ENCODE results near the gene GTF2A1L. TPM values are rescaled to one million over a fixed set of nuclear protein-coding genes. Genes with fewer than 3 reads are reported as not detected.
"Not testable (repeated sequence)": the region's sequence is repeated elsewhere in the genome, so short reads cannot be mapped to it uniquely, and the experiment has no call there.

The GTF2A1L gene
- total RNA-seq, 1 donor from 2014 or later, result not detected

GRCh38 chr2:48696881-48697280, 79.2 kb downstream of the GTF2A1L start:
- intact Hi-C loops (cut with micrococcal nuclease), result no loop called here
- H3K4me1 Mint-ChIP-seq, result no peaks in the 10 kb centered on the region
- DNase-seq, result no peak
- H3K4me3 Mint-ChIP-seq, result no peak overlapping the region
- no peaks in the 10 kb centered on the region for H3K9me3 Mint-ChIP-seq
- H3K36me3 Mint-ChIP-seq (ENCODE audit: low read depth), result no peaks in the 10 kb centered on the region
- no peak overlapping the region for H3K27ac Mint-ChIP-seq
- peaks cover 3% of the 10 kb centered on the region for H3K27me3 Mint-ChIP-seq

GRCh38 chr2:48699348-48699930, 81.8 kb downstream of the GTF2A1L start:
- DNase-seq, result no peak
- Mint-ChIP-seq H3K4me3 (no peak overlapping the region), H3K27me3 (no peaks in the 10 kb centered on the region), H3K36me3 (ENCODE audit: low read depth) (no peaks in the 10 kb centered on the region), H3K27ac (no peak overlapping the region), H3K4me1 (no peaks in the 10 kb centered on the region), H3K9me3 (no peaks in the 10 kb centered on the region)
- intact Hi-C loops (cut with micrococcal nuclease), result no loop called here

- DNase-seq; intact Hi-C loops (cut with micrococcal nuclease); H3K27me3 Mint-ChIP-seq; H3K4me3 Mint-ChIP-seq; H3K36me3 Mint-ChIP-seq (ENCODE audit: low read depth); H3K4me1 Mint-ChIP-seq; H3K9me3 Mint-ChIP-seq; H3K27ac Mint-ChIP-seq: not testable (repeated sequence)
Observed at GRCh38 chr2:48703621-48704020, 86.0 kb downstream of the GTF2A1L start.

- H3K4me3 Mint-ChIP-seq, result no peak overlapping the region
- H3K9me3 Mint-ChIP-seq, result no peaks in the 10 kb centered on the region
- no peak overlapping the region for H3K27ac Mint-ChIP-seq
- no peaks in the 10 kb centered on the region for H3K4me1 Mint-ChIP-seq
- H3K36me3 Mint-ChIP-seq (ENCODE audit: low read depth), result no peaks in the 10 kb centered on the region
- intact Hi-C loops (cut with micrococcal nuclease), result no loop called here
- peaks cover 2% of the 10 kb centered on the region for H3K27me3 Mint-ChIP-seq
- peak; percentile 60 for DNase-seq
Observed at GRCh38 chr2:48707466-48707865, 89.8 kb downstream of the GTF2A1L start.

- Mint-ChIP-seq H3K9me3 (no peaks in the 10 kb centered on the region), H3K27ac (no peak overlapping the region), H3K27me3 (peaks cover 2% of the 10 kb centered on the region), H3K4me3 (no peak overlapping the region), H3K4me1 (no peaks in the 10 kb centered on the region), H3K36me3 (ENCODE audit: low read depth) (no peaks in the 10 kb centered on the region)
- no peak for DNase-seq
- intact Hi-C loops (cut with micrococcal nuclease), result no loop called here
Observed at GRCh38 chr2:48709096-48710034, 91.7 kb downstream of the GTF2A1L start.

- H3K27me3 Mint-ChIP-seq, result peaks cover 2% of the 10 kb centered on the region
- H3K27ac Mint-ChIP-seq, result no peak overlapping the region
- intact Hi-C loops (cut with micrococcal nuclease), result no loop called here
- no peak overlapping the region for H3K4me3 Mint-ChIP-seq
- no peak for DNase-seq
- no peaks in the 10 kb centered on the region for H3K9me3 Mint-ChIP-seq
- H3K4me1 Mint-ChIP-seq, result no peaks in the 10 kb centered on the region
- H3K36me3 Mint-ChIP-seq (ENCODE audit: low read depth), result no peaks in the 10 kb centered on the region
Observed at GRCh38 chr2:48711343-48711742, 93.7 kb downstream of the GTF2A1L start.

- no peak for DNase-seq
- peaks cover 2% of the 10 kb centered on the region for H3K27me3 Mint-ChIP-seq
- H3K36me3 Mint-ChIP-seq (ENCODE audit: low read depth), result no peaks in the 10 kb centered on the region
- no peak overlapping the region for H3K4me3 Mint-ChIP-seq
- no peak overlapping the region for H3K27ac Mint-ChIP-seq
- no peaks in the 10 kb centered on the region for H3K4me1 Mint-ChIP-seq
- intact Hi-C loops (cut with micrococcal nuclease), result no loop called here
- no peaks in the 10 kb centered on the region for H3K9me3 Mint-ChIP-seq
Observed at GRCh38 chr2:48712151-48712550, 94.5 kb downstream of the GTF2A1L start.

GRCh38 chr2:48713647-48714046, 96.0 kb downstream of the GTF2A1L start:
- no peak for DNase-seq
- no peak overlapping the region for H3K27ac Mint-ChIP-seq
- H3K4me3 Mint-ChIP-seq, result no peak overlapping the region
- no peaks in the 10 kb centered on the region for H3K36me3 Mint-ChIP-seq (ENCODE audit: low read depth)
- intact Hi-C loops (cut with micrococcal nuclease), result no loop called here
- H3K4me1 Mint-ChIP-seq, result no peaks in the 10 kb centered on the region
- no peaks in the 10 kb centered on the region for H3K9me3 Mint-ChIP-seq
- H3K27me3 Mint-ChIP-seq, result peaks cover 2% of the 10 kb centered on the region

GRCh38 chr2:48714245-48714644, 96.6 kb downstream of the GTF2A1L start:
- intact Hi-C loops (cut with micrococcal nuclease), result no loop called here
- no peaks in the 10 kb centered on the region for H3K9me3 Mint-ChIP-seq
- no peak overlapping the region for H3K27ac Mint-ChIP-seq
- H3K4me1 Mint-ChIP-seq, result no peaks in the 10 kb centered on the region
- no peak overlapping the region for H3K4me3 Mint-ChIP-seq
- H3K36me3 Mint-ChIP-seq (ENCODE audit: low read depth), result no peaks in the 10 kb centered on the region
- DNase-seq, result no peak
- peaks cover 2% of the 10 kb centered on the region for H3K27me3 Mint-ChIP-seq

GRCh38 chr2:48715042-48715899, 97.6 kb downstream of the GTF2A1L start:
- Mint-ChIP-seq H3K36me3 (ENCODE audit: low read depth) (no peaks in the 10 kb centered on the region), H3K27me3 (peaks cover 2% of the 10 kb centered on the region), H3K9me3 (no peaks in the 10 kb centered on the region), H3K4me3 (no peak overlapping the region), H3K4me1 (no peaks in the 10 kb centered on the region), H3K27ac (no peak overlapping the region)
- intact Hi-C loops (cut with micrococcal nuclease), result no loop called here
- no peak for DNase-seq

- Mint-ChIP-seq H3K4me3 (no peak overlapping the region), H3K27ac (no peak overlapping the region), H3K9me3 (no peaks in the 10 kb centered on the region), H3K27me3 (peaks cover 5% of the 10 kb centered on the region), H3K4me1 (no peaks in the 10 kb centered on the region), H3K36me3 (ENCODE audit: low read depth) (no peaks in the 10 kb centered on the region)
- DNase-seq, result no peak
- intact Hi-C loops (cut with micrococcal nuclease), result no loop called here
Observed at GRCh38 chr2:48715956-48716355, 98.3 kb downstream of the GTF2A1L start.

GRCh38 chr2:48717846-48718245, 100.2 kb downstream of the GTF2A1L start:
- intact Hi-C loops (cut with micrococcal nuclease), result no loop called here
- Mint-ChIP-seq H3K27ac (no peak overlapping the region), H3K4me1 (no peaks in the 10 kb centered on the region), H3K36me3 (ENCODE audit: low read depth) (no peaks in the 10 kb centered on the region), H3K9me3 (no peaks in the 10 kb centered on the region), H3K27me3 (peaks cover 2% of the 10 kb centered on the region), H3K4me3 (no peak overlapping the region)
- DNase-seq, result no peak

GRCh38 chr2:48719480-48720177, 102.0 kb downstream of the GTF2A1L start:
- Mint-ChIP-seq H3K36me3 (ENCODE audit: low read depth) (no peaks in the 10 kb centered on the region), H3K4me3 (no peak overlapping the region), H3K27ac (no peak overlapping the region), H3K27me3 (peaks cover 2% of the 10 kb centered on the region), H3K9me3 (no peaks in the 10 kb centered on the region), H3K4me1 (no peaks in the 10 kb centered on the region)
- DNase-seq, result no peak
- intact Hi-C loops (cut with micrococcal nuclease), result no loop called here
